HG02623 (cell line): ENCODE results near the gene DNAH2.

Experiments used
- ATAC-seq: cut with Tn5 transposase; IDR thresholded peaks from one replicate; pipeline ENCODE4 v1.9.1; 2021; ENCODE audit warnings: moderate library complexity; ENCODE audit not compliant: unreplicated experiment

Gene DNAH2

GRCh38 chr17:7703584-7704479 is 13.7 kb upstream of the DNAH2 start:
- no peak for ATAC-seq

GRCh38 chr17:7704601-7705268 is 12.8 kb upstream of the DNAH2 start, which contains the start of gene EFNB3:
Gene EFNB3 (plus strand): TSS chr17:7705202. CDS start chr17:7705599, 397 bp downstream.
- ATAC-seq = no peak

- ATAC-seq = no peak
These were observed 12.0 kb upstream of the DNAH2 start for GRCh38 chr17:7705269-7706255.

- ATAC-seq = no peak
These were observed 10.8 kb upstream of the DNAH2 start for GRCh38 chr17:7706631-7707354.

GRCh38 chr17:7707446-7707845 is 10.1 kb upstream of the DNAH2 start:
- no peak for ATAC-seq

- ATAC-seq = no peak
These were observed 9.4 kb upstream of the DNAH2 start for GRCh38 chr17:7707858-7708750.

GRCh38 chr17:7709031-7709430 is 8.5 kb upstream of the DNAH2 start:
- ATAC-seq = no peak

GRCh38 chr17:7710301-7710700 is 7.2 kb upstream of the DNAH2 start:
- no peak for ATAC-seq

- no peak for ATAC-seq
These were observed 6.3 kb upstream of the DNAH2 start for GRCh38 chr17:7711051-7711755.

GRCh38 chr17:7712111-7712771 is 5.3 kb upstream of the DNAH2 start:
- no peak for ATAC-seq

- ATAC-seq = no peak
These were observed 3.8 kb upstream of the DNAH2 start for GRCh38 chr17:7713782-7714181.

GRCh38 chr17:7714721-7715594 is 2.6 kb upstream of the DNAH2 start:
- no peak for ATAC-seq

- no peak for ATAC-seq
These were observed 1.3 kb upstream of the DNAH2 start for GRCh38 chr17:7715936-7716886.

GRCh38 chr17:7717756-7718350 is 309 bp downstream of the DNAH2 start:
- no peak for ATAC-seq

GRCh38 chr17:7719661-7720060 is 2.1 kb downstream of the DNAH2 start:
- no peak for ATAC-seq

- ATAC-seq = no peak
These were observed 2.6 kb downstream of the DNAH2 start for GRCh38 chr17:7720125-7720524.
